H1 (cell line): ENCODE measurements around the gene ZNF443. TPM values are rescaled to one million over a fixed set of nuclear protein-coding genes. Genes with fewer than 3 reads are reported as not detected.

ENCODE experiments used
- BRCA1 ChIP-seq: IDR thresholded peaks from 2 replicates; pipeline ENCODE4 v1.6.1; 2012; ENCODE audit warnings: low read depth, low read length, improper control_type of control experiment
- CTBP2 ChIP-seq: IDR thresholded peaks from 2 replicates; pipeline ENCODE4 v1.7.0; 2011; ENCODE audit warnings: borderline replicate concordance, mild to moderate bottlenecking, moderate library complexity, mixed read lengths, low read length; ENCODE audit not compliant: insufficient read depth, insufficient read length
- EGR1 ChIP-seq: IDR thresholded peaks from 2 replicates; pipeline ENCODE4 v1.6.1; 2011; ENCODE audit warnings: low read depth, low read length, borderline replicate concordance
- POLR2A ChIP-seq, 2 experiments: IDR thresholded peaks; 1 replicate in 1 of 2; 2 replicates in 1 of 2; pipeline ENCODE4 v1.6.1; 2011; ENCODE audit warnings: low read depth in 2 of 2, low read length in 2 of 2, mild to moderate bottlenecking in 2 of 2; ENCODE audit errors: control extremely low read depth in 1 of 2
- RFX5 ChIP-seq: IDR thresholded peaks from 2 replicates; pipeline ENCODE4 v1.6.1; 2011; ENCODE audit warnings: low read depth, low read length, improper control_type of control experiment, borderline replicate concordance
- SAP30 ChIP-seq: fragments of 300-600 bp; sonication (generic); IDR thresholded peaks from 2 replicates; pipeline ENCODE4 v1.7.1; 2012; ENCODE audit warnings: low read length, moderate library complexity, mild to moderate bottlenecking, inconsistent platforms; ENCODE audit not compliant: insufficient read depth, insufficient replicate concordance
- SIX5 ChIP-seq: IDR thresholded peaks from 2 replicates; pipeline ENCODE4 v1.6.1; 2011; ENCODE audit warnings: mild to moderate bottlenecking, low read depth, low read length
- SUZ12 ChIP-seq: fragments of 200-600 bp; sonication (generic); IDR thresholded peaks from 2 replicates; pipeline ENCODE4 v1.6.1; 2012; ENCODE audit warnings: mild to moderate bottlenecking, inconsistent platforms, low read length, moderate library complexity, mixed read lengths
- YY1 ChIP-seq: IDR thresholded peaks from 2 replicates; pipeline ENCODE4 v1.6.1; 2011; ENCODE audit warnings: low read depth, mild to moderate bottlenecking, low read length
- polyA plus RNA-seq, 7 experiments: library from polyadenylated mRNA; depleted of rRNA in 3 of 7; stranded (reverse) in 5 of 7; unstranded in 2 of 7; fragments of >200 nt in 5 of 7; fragments of 200-250 nt in 2 of 7; gene quantifications; 1 replicate in 5 of 7; 2 replicates in 1 of 7; 4 replicates in 1 of 7; pipeline versions ENCODE4 v1.2.1 to v1.2.3, GENCODE V29; 2011 to 2013; ENCODE audit warnings: missing spikeins in 2 of 7, mixed read lengths in 2 of 7
- total RNA-seq: library from RNA; stranded (reverse); fragmentation: NEBNext Ultra II Directional; extraction: Animal tissue kit (Norgen Biotek cat#: 25700); gene quantifications from 2 replicates; pipeline ENCODE4 v1.2.1, GENCODE V29; 2021
- TF ChIP-seq, protein P1 (sequence below): fragments of 300-600 bp; sonication (generic); IDR thresholded peaks from 2 replicates; pipeline ENCODE4 v1.7.1; 2012; ENCODE audit warnings: low read length, moderate library complexity, mild to moderate bottlenecking, inconsistent platforms; ENCODE audit not compliant: insufficient replicate concordance
- TF ChIP-seq, protein P2 (sequence below): IDR thresholded peaks from 2 replicates; pipeline ENCODE4 v1.6.1; 2012; ENCODE audit warnings: inconsistent platforms

ZNF443 gene
- total and polyA plus RNA-seq, 2 of the 8 experiments (the other 6 are each of a cell fraction or from before 2014, with no cell fraction given): 1.4 to 7.8 TPM

DNA sequence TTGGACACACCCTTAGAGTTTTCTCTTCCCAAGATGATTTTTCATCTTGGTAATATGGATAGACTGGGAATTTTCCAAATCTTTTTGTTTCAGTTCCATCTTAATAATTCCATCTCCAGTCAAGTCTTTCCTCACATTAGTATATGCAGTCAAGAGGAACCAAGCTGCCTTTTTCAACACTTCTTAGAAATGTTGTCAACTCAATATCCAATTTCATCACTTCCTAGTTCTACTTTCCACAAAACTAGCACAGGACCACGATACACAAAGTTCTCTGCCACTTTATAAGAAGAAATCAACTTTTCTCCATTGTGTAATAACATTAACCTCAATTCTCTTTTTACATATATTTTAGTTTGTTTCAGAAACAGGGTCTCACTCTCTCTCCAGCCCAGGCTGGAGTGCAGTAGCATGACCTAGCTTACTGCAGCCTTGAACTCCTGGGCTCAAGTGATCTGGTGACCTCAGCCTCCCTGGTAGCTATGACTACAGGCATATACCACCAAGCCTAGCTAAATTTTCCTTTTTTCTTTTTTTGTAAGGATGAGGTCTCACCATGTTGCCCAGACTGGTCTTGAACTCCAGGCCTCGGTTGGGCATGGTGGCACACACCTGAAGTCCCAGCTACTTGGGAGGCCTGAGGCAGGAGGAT is 15.5 kb downstream of the ZNF443 start (continued):
- TF ChIP-seq, protein P1, sequence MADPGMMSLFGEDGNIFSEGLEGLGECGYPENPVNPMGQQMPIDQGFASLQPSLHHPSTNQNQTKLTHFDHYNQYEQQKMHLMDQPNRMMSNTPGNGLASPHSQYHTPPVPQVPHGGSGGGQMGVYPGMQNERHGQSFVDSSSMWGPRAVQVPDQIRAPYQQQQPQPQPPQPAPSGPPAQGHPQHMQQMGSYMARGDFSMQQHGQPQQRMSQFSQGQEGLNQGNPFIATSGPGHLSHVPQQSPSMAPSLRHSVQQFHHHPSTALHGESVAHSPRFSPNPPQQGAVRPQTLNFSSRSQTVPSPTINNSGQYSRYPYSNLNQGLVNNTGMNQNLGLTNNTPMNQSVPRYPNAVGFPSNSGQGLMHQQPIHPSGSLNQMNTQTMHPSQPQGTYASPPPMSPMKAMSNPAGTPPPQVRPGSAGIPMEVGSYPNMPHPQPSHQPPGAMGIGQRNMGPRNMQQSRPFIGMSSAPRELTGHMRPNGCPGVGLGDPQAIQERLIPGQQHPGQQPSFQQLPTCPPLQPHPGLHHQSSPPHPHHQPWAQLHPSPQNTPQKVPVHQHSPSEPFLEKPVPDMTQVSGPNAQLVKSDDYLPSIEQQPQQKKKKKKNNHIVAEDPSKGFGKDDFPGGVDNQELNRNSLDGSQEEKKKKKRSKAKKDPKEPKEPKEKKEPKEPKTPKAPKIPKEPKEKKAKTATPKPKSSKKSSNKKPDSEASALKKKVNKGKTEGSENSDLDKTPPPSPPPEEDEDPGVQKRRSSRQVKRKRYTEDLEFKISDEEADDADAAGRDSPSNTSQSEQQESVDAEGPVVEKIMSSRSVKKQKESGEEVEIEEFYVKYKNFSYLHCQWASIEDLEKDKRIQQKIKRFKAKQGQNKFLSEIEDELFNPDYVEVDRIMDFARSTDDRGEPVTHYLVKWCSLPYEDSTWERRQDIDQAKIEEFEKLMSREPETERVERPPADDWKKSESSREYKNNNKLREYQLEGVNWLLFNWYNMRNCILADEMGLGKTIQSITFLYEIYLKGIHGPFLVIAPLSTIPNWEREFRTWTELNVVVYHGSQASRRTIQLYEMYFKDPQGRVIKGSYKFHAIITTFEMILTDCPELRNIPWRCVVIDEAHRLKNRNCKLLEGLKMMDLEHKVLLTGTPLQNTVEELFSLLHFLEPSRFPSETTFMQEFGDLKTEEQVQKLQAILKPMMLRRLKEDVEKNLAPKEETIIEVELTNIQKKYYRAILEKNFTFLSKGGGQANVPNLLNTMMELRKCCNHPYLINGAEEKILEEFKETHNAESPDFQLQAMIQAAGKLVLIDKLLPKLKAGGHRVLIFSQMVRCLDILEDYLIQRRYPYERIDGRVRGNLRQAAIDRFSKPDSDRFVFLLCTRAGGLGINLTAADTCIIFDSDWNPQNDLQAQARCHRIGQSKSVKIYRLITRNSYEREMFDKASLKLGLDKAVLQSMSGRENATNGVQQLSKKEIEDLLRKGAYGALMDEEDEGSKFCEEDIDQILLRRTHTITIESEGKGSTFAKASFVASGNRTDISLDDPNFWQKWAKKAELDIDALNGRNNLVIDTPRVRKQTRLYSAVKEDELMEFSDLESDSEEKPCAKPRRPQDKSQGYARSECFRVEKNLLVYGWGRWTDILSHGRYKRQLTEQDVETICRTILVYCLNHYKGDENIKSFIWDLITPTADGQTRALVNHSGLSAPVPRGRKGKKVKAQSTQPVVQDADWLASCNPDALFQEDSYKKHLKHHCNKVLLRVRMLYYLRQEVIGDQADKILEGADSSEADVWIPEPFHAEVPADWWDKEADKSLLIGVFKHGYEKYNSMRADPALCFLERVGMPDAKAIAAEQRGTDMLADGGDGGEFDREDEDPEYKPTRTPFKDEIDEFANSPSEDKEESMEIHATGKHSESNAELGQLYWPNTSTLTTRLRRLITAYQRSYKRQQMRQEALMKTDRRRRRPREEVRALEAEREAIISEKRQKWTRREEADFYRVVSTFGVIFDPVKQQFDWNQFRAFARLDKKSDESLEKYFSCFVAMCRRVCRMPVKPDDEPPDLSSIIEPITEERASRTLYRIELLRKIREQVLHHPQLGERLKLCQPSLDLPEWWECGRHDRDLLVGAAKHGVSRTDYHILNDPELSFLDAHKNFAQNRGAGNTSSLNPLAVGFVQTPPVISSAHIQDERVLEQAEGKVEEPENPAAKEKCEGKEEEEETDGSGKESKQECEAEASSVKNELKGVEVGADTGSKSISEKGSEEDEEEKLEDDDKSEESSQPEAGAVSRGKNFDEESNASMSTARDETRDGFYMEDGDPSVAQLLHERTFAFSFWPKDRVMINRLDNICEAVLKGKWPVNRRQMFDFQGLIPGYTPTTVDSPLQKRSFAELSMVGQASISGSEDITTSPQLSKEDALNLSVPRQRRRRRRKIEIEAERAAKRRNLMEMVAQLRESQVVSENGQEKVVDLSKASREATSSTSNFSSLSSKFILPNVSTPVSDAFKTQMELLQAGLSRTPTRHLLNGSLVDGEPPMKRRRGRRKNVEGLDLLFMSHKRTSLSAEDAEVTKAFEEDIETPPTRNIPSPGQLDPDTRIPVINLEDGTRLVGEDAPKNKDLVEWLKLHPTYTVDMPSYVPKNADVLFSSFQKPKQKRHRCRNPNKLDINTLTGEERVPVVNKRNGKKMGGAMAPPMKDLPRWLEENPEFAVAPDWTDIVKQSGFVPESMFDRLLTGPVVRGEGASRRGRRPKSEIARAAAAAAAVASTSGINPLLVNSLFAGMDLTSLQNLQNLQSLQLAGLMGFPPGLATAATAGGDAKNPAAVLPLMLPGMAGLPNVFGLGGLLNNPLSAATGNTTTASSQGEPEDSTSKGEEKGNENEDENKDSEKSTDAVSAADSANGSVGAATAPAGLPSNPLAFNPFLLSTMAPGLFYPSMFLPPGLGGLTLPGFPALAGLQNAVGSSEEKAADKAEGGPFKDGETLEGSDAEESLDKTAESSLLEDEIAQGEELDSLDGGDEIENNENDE: no peak
- TF ChIP-seq BRCA1: no peak
- no peak for TF ChIP-seq EGR1
- no peak for TF ChIP-seq CTBP2
- TF ChIP-seq YY1: no peak
- TF ChIP-seq, protein P2, sequence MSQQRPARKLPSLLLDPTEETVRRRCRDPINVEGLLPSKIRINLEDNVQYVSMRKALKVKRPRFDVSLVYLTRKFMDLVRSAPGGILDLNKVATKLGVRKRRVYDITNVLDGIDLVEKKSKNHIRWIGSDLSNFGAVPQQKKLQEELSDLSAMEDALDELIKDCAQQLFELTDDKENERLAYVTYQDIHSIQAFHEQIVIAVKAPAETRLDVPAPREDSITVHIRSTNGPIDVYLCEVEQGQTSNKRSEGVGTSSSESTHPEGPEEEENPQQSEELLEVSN: no peak
- TF ChIP-seq POLR2A (IDR thresholded peaks at IDR 0.05; ENCODE audit: control extremely low read depth in 1 of 2, low read depth in 2 of 2, low read length in 2 of 2): no peak
- no peak for TF ChIP-seq SIX5
- no peak for TF ChIP-seq RFX5
- TF ChIP-seq SUZ12: no peak
- TF ChIP-seq SAP30: no peak
